ENCODE data around the gene HOXA3.
A peak's percentile ranks its signal among the peaks of the same experiment; 100 is the strongest.

The HOXA3 gene

GRCh38 chr7:27168265-27168947, 16.0 kb upstream of the HOXA3 start:
- Histone ChIP-seq H3K27ac (ENCODE audit: low read depth, low read length) (no peak overlapping the region), H3K79me2 (ENCODE audit: control insufficient read depth, insufficient read depth, low read length) (no peaks in the 10 kb centered on the region), H3K9ac (ENCODE audit: low read length) (no peak overlapping the region), H2BK5ac (ENCODE audit: low read length) (no peak overlapping the region), H3K36me3 (ENCODE audit: control insufficient read depth, insufficient read depth, low read length) (no peaks in the 10 kb centered on the region), H3K4me3 (ENCODE audit: low read length) (no peak overlapping the region), H3K56ac (ENCODE audit: low read length) (no peak overlapping the region), H3K79me1 (ENCODE audit: low read length) (no peaks in the 10 kb centered on the region), H3K23ac (ENCODE audit: low read length) (no peak overlapping the region), H4K5ac (ENCODE audit: low read length) (no peak overlapping the region), H2BK120ac (ENCODE audit: low read depth, low read length) (no peak overlapping the region), H3K4me2 (ENCODE audit: low read length) (no peak overlapping the region), H2BK15ac (replicated peaks; ENCODE audit: low read depth) (no peak overlapping the region), H3K4me1 (ENCODE audit: control insufficient read depth, low read depth, low read length) (no peaks in the 10 kb centered on the region), H3K18ac (ENCODE audit: low read length) (no peak overlapping the region), H2AK5ac (ENCODE audit: low read length) (no peak overlapping the region), H3K27me3 (ENCODE audit: insufficient read depth, low read length, poor library complexity) (peaks cover 90% of the 10 kb centered on the region), H3K4ac (ENCODE audit: low read depth, low read length) (no peak overlapping the region), H4K8ac (ENCODE audit: low read depth, low read length) (no peak overlapping the region)
- no CpG with 5 or more reads among the region's 25 CpGs for WGBS (ENCODE audit: extremely low coverage, insufficient coverage, low lambda C conversion rate)
- DNase-seq: peak; percentile 59

DNA sequence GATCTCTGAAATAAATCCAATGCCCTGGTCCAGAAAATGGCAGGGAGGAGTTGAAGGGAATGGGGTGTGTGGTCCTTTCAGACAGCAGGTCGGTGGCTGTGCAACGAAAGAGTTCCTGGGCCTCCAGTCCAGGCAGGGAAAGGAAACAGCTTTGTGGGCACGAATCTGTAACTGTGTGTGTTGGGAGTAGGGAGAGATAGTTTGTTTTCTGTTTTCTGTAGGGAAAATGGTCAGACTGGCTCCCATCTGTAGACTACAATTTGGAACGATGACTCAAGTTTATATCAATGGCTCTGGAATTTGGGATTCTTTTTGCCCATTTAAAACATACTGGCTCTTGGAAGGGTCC, 15.5 kb upstream of the HOXA3 start:
- Histone ChIP-seq H3K36me3 (ENCODE audit: control insufficient read depth, insufficient read depth, low read length) (no peaks in the 10 kb centered on the region), H3K4me3 (ENCODE audit: low read length) (no peak overlapping the region), H2BK120ac (ENCODE audit: low read depth, low read length) (no peak overlapping the region), H2AK5ac (ENCODE audit: low read length) (no peak overlapping the region), H3K4me2 (ENCODE audit: low read length) (no peak overlapping the region), H3K4me1 (ENCODE audit: control insufficient read depth, low read depth, low read length) (no peaks in the 10 kb centered on the region), H3K23ac (ENCODE audit: low read length) (no peak overlapping the region), H3K18ac (ENCODE audit: low read length) (no peak overlapping the region), H3K27me3 (ENCODE audit: insufficient read depth, low read length, poor library complexity) (peaks cover 89% of the 10 kb centered on the region), H3K56ac (ENCODE audit: low read length) (no peak overlapping the region), H3K9ac (ENCODE audit: low read length) (no peak overlapping the region), H3K4ac (ENCODE audit: low read depth, low read length) (no peak overlapping the region), H4K5ac (ENCODE audit: low read length) (no peak overlapping the region), H3K79me1 (ENCODE audit: low read length) (no peaks in the 10 kb centered on the region), H4K8ac (ENCODE audit: low read depth, low read length) (no peak overlapping the region), H2BK5ac (ENCODE audit: low read length) (no peak overlapping the region), H3K27ac (ENCODE audit: low read depth, low read length) (no peak overlapping the region), H3K79me2 (ENCODE audit: control insufficient read depth, insufficient read depth, low read length) (no peaks in the 10 kb centered on the region), H2BK15ac (replicated peaks; ENCODE audit: low read depth) (no peak overlapping the region)
- no peak for DNase-seq
- no CpG with 5 or more reads among the region's 4 CpGs for WGBS (ENCODE audit: extremely low coverage, insufficient coverage, low lambda C conversion rate)

DNA sequence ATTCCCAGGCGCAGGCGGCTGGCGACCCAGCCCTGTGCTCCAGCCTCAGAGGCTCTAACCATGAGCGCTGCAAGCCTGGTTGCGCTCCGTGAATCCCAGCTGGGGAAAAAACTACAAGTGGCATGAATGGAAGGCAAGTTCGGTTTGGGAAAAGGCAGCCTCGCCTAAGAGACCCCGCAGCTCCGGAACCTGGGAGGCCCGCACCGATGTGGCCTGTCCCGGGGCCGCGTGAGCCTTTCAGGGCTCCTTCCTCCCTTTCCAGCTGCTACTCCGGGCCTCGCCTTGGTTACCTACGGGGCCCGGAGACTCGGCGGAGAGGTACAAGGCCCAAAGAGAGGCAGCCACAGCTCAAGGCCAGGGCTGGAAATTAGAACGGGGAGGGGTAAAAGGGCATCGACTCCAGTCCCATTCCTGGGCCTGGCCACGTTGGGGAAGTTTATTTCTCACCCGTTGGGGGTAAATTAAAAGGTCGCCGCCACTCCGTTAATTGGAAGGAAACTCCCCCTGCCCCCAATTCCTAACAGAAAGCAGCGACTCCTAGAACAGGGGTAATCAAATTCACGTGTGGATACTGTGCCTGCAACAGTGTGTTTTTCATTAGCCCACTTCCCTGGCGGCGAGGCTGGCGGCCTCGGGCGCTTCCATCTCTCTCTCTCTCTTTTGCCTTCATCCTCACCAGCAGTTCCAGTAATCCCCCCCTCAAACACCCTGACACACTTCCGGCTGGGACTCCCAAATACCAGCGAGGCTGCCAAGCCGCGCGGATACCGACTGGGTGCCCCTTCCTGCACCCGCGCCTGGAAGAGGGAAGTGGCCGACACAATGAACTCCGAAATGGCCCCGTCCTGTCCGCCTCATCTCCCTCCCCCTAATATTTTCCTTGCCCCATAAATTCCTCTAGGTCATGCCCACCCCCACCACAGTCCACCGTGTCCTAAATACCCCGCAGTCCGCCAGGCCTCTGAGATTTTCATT, 14.4 kb upstream of the HOXA3 start:
- Histone ChIP-seq H3K27me3 (ENCODE audit: insufficient read depth, low read length, poor library complexity) (peaks cover 87% of the 10 kb centered on the region), H3K4ac (ENCODE audit: low read depth, low read length) (no peak overlapping the region), H3K23ac (ENCODE audit: low read length) (peak overlapping the region; percentile 66), H3K27ac (ENCODE audit: low read depth, low read length) (no peak overlapping the region), H3K4me1 (ENCODE audit: control insufficient read depth, low read depth, low read length) (no peaks in the 10 kb centered on the region), H4K5ac (ENCODE audit: low read length) (no peak overlapping the region), H2BK5ac (ENCODE audit: low read length) (no peak overlapping the region), H4K8ac (ENCODE audit: low read depth, low read length) (no peak overlapping the region), H2BK15ac (replicated peaks; ENCODE audit: low read depth) (no peak overlapping the region), H3K79me1 (ENCODE audit: low read length) (no peaks in the 10 kb centered on the region), H2BK120ac (ENCODE audit: low read depth, low read length) (no peak overlapping the region), H3K56ac (ENCODE audit: low read length) (no peak overlapping the region), H2AK5ac (ENCODE audit: low read length) (no peak overlapping the region), H3K4me3 (ENCODE audit: low read length) (no peak overlapping the region), H3K9ac (ENCODE audit: low read length) (no peak overlapping the region), H3K36me3 (ENCODE audit: control insufficient read depth, insufficient read depth, low read length) (no peaks in the 10 kb centered on the region), H3K4me2 (ENCODE audit: low read length) (no peak overlapping the region), H3K79me2 (ENCODE audit: control insufficient read depth, insufficient read depth, low read length) (no peaks in the 10 kb centered on the region), H3K18ac (ENCODE audit: low read length) (no peak overlapping the region)
- no CpG with 5 or more reads among the region's 50 CpGs for WGBS (ENCODE audit: extremely low coverage, insufficient coverage, low lambda C conversion rate)
- no peak for DNase-seq

DNA sequence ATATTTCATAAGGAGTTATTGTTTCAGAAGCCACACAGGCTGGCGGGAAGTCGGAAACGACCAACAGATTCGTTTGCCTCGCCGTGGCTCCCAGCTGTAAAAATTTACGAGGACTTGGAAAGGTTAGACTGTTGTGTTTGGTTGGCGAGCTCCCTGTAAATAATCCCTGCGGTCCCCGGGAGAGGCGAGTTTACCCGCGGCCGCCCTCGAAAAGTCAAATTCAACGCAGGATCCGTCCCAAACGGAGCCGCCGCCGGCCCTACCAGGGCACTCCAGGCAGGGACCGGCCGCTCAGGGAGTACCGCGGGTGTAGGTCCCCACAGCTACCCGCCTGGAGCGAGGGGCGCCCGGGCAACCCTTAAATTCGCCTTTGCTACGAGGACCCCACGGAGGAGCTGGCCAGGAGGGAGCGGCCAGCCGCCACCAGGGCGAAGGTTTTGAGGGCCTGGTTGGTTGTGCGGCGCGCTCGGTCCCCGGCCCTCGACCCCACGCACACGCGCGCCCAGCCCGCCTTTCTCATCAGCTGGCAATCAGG, 13.7 kb upstream of the HOXA3 start:
- Histone ChIP-seq H3K4me2 (ENCODE audit: low read length) (no peak overlapping the region), H4K5ac (ENCODE audit: low read length) (no peak overlapping the region), H2AK5ac (ENCODE audit: low read length) (no peak overlapping the region), H4K8ac (ENCODE audit: low read depth, low read length) (no peak overlapping the region), H3K27me3 (ENCODE audit: insufficient read depth, low read length, poor library complexity) (peaks cover 85% of the 10 kb centered on the region), H3K27ac (ENCODE audit: low read depth, low read length) (no peak overlapping the region), H3K4ac (ENCODE audit: low read depth, low read length) (no peak overlapping the region), H3K79me1 (ENCODE audit: low read length) (no peaks in the 10 kb centered on the region), H3K9ac (ENCODE audit: low read length) (no peak overlapping the region), H3K4me3 (ENCODE audit: low read length) (no peak overlapping the region), H2BK15ac (replicated peaks; ENCODE audit: low read depth) (no peak overlapping the region), H2BK5ac (ENCODE audit: low read length) (no peak overlapping the region), H2BK120ac (ENCODE audit: low read depth, low read length) (no peak overlapping the region), H3K23ac (ENCODE audit: low read length) (peak overlapping the region; percentile 66), H3K79me2 (ENCODE audit: control insufficient read depth, insufficient read depth, low read length) (no peaks in the 10 kb centered on the region), H3K56ac (ENCODE audit: low read length) (no peak overlapping the region), H3K36me3 (ENCODE audit: control insufficient read depth, insufficient read depth, low read length) (no peaks in the 10 kb centered on the region), H3K4me1 (ENCODE audit: control insufficient read depth, low read depth, low read length) (no peaks in the 10 kb centered on the region), H3K18ac (ENCODE audit: low read length) (no peak overlapping the region)
- DNase-seq: no peak
- no CpG with 5 or more reads among the region's 46 CpGs for WGBS (ENCODE audit: extremely low coverage, insufficient coverage, low lambda C conversion rate)

GRCh38 chr7:27165089-27165995, 13.0 kb upstream of the HOXA3 start, which contains the start of gene HOXA9:
TSS of gene HOXA9 (minus strand) at chr7:27165537. CDS start at chr7:27165457, 80 bp downstream.
- Histone ChIP-seq H2BK120ac (ENCODE audit: low read depth, low read length) (no peak within 1 kb of the TSS), H3K27ac (ENCODE audit: low read depth, low read length) (no peak within 1 kb of the TSS), H3K4me3 (ENCODE audit: low read length) (no peak within 1 kb of the TSS), H3K79me1 (ENCODE audit: low read length) (no peaks in the 10 kb centered on the region), H2BK15ac (replicated peaks; ENCODE audit: low read depth) (no peak within 1 kb of the TSS), H3K56ac (ENCODE audit: low read length) (no peak within 1 kb of the TSS), H3K4ac (ENCODE audit: low read depth, low read length) (no peak within 1 kb of the TSS), H4K8ac (ENCODE audit: low read depth, low read length) (no peak within 1 kb of the TSS), H2BK5ac (ENCODE audit: low read length) (no peak within 1 kb of the TSS), H3K9ac (ENCODE audit: low read length) (no peak within 1 kb of the TSS), H3K79me2 (ENCODE audit: control insufficient read depth, insufficient read depth, low read length) (no peaks in the 10 kb centered on the region), H3K4me2 (ENCODE audit: low read length) (peak within 1 kb of the TSS; percentile 11), H3K27me3 (ENCODE audit: insufficient read depth, low read length, poor library complexity) (peaks cover 87% of the 10 kb centered on the region), H3K23ac (ENCODE audit: low read length) (peak within 1 kb of the TSS; percentile 66), H3K18ac (ENCODE audit: low read length) (no peak within 1 kb of the TSS), H2AK5ac (ENCODE audit: low read length) (no peak within 1 kb of the TSS), H4K5ac (ENCODE audit: low read length) (no peak within 1 kb of the TSS), H3K4me1 (ENCODE audit: control insufficient read depth, low read depth, low read length) (no peaks in the 10 kb centered on the region), H3K36me3 (ENCODE audit: control insufficient read depth, insufficient read depth, low read length) (no peaks in the 10 kb centered on the region)
- WGBS (ENCODE audit: extremely low coverage, insufficient coverage, low lambda C conversion rate): no CpG with 5 or more reads among the region's 82 CpGs
- no peak for DNase-seq

All from mesendoderm (in vitro differentiated cells).